Measurements from ENCODE around the gene PAIP2B. TPM values are rescaled to one million over a fixed set of nuclear protein-coding genes. Genes with fewer than 3 reads are reported as not detected.
A peak's percentile ranks its signal among the peaks of the same experiment; 100 is the strongest.

The PAIP2B gene
- total and polyA plus RNA-seq, 10 of the 15 experiments (the other 5 are each of a cell fraction or from before 2014, with no cell fraction given): 0.06 to 0.79 (median 0.32) TPM

- 6% methylated on average over 16 of the region's 16 CpGs for WGBS (ENCODE audit: insufficient coverage, insufficient replicate concordance, low lambda C conversion rate, missing lambda C conversion rate)
- Histone ChIP-seq H3K79me2 (ENCODE audit: control insufficient read depth, insufficient read depth, low read length) (no peaks in the 10 kb centered on the region), H3K4me3 (no peak overlapping the region), H3K4me1 (ENCODE audit: control insufficient read depth, insufficient read depth, low read length) (no peaks in the 10 kb centered on the region), H3K27ac (ENCODE audit: control insufficient read depth, insufficient read depth) (no peak overlapping the region), H3K4me2 (ENCODE audit: control insufficient read depth, insufficient read depth) (no peak overlapping the region), H3K9me3 (replicated peaks; ENCODE audit: control insufficient read depth, insufficient read depth, low read length) (no peaks in the 10 kb centered on the region), H3K9ac (ENCODE audit: control insufficient read depth, insufficient read depth, low read length) (no peak overlapping the region), H3K36me3 (ENCODE audit: control insufficient read depth in 2 of 2, insufficient read depth in 2 of 2, low read length in 1 of 2) (no peaks in the 10 kb centered on the region), H4K20me1 (ENCODE audit: control insufficient read depth, insufficient read depth) (no peaks in the 10 kb centered on the region), H2AFZ (ENCODE audit: control insufficient read depth, low read depth, low read length) (no peak overlapping the region), H3K27me3 (replicated peaks in 1 of 2; ENCODE audit: control insufficient read depth in 2 of 2, insufficient read depth in 2 of 2, low read length in 1 of 2) (no peaks in the 10 kb centered on the region)
- ATAC-seq: peak; percentile 88
- CTCF ChIA-PET: interaction anchor here (0.9 to 3.9 kb wide), 11 partner anchors 9 to 353 kb away, joined by 3 to 53 read pairs (median 7); no protein-coding TSS in a partner anchor
- no TSS peak for BruUV-seq (replicated peaks)
- FAIRE-seq: no peak
- intact Hi-C loops (cut with micrococcal nuclease; ENCODE audit: unreplicated experiment): loop anchor here (1.0 to 10.0 kb wide), 2 partner anchors 228 to 353 kb away; no protein-coding TSS in a partner anchor
- no peak for DNase-seq (ENCODE audit: low read depth, low spot score)
- POLR2A ChIA-PET: no interaction called here
- SMC1A ChIA-PET (ENCODE audit: uncharacterized antibody, unreplicated experiment): interaction anchor here (1.1 to 1.5 kb wide), 4 partner anchors 14 to 109 kb away, joined by 3 to 5 read pairs (median 3); no protein-coding TSS in a partner anchor
- in situ Hi-C loops (cut with MboI): loop anchor here (25.0 kb wide), 1 partner anchor 355 kb away; no protein-coding TSS in a partner anchor
- RAD21 ChIA-PET (ENCODE audit: unreplicated experiment): interaction anchor here (1.0 to 4.1 kb wide), 4 partner anchors 57 to 173 kb away, joined by 4 to 31 read pairs (median 16); no protein-coding TSS in a partner anchor
- TF ChIP-seq FOXM1 (IDR thresholded peaks at IDR 0.05; ENCODE audit: low read depth, low read length) (no peak), ZNF384 (IDR thresholded peaks at IDR 0.05; ENCODE audit: borderline replicate concordance, low read depth, low read length) (no peak), HCFC1 (IDR thresholded peaks at IDR 0.05; ENCODE audit: low read length) (no peak), TCF3 (IDR thresholded peaks at IDR 0.05; ENCODE audit: borderline replicate concordance, insufficient read depth, low read depth, low read length) (no peak), KAT2A (conservative IDR thresholded peaks at IDR 0.05; ENCODE audit: control insufficient read depth, low read depth, low read length) (no peak), PBX3 (IDR thresholded peaks at IDR 0.05; ENCODE audit: insufficient replicate concordance, low read depth, low read length) (no peak), YY1 (IDR thresholded peaks at IDR 0.05; ENCODE audit: low read depth, low read length) (no peak), ZNF622 (IDR thresholded peaks at IDR 0.05) (no peak), RAD21 (IDR thresholded peaks at IDR 0.05; ENCODE audit: insufficient read depth, low read depth, low read length) (peak; percentile 67), BMI1 (IDR thresholded peaks at IDR 0.05; ENCODE audit: borderline replicate concordance) (no peak), EZH2 (IDR thresholded peaks at IDR 0.05; ENCODE audit: borderline replicate concordance, control insufficient read depth, low read depth, low read length) (no peak), USF2 (IDR thresholded peaks at IDR 0.05; ENCODE audit: borderline replicate concordance, low read depth, low read length) (no peak), USF1 (IDR thresholded peaks at IDR 0.05; ENCODE audit: borderline replicate concordance, extremely low read length, insufficient read depth, low read depth, low read length) (no peak), SIN3A (IDR thresholded peaks at IDR 0.05; ENCODE audit: low read depth, low read length) (no peak), CTCF (IDR thresholded peaks at IDR 0.05 in 2 of 3, conservative IDR thresholded peaks at IDR 0.05 in 1 of 3; ENCODE audit: control insufficient read depth in 2 of 3, extremely low read depth in 1 of 3, insufficient read depth in 1 of 3, low read depth in 3 of 3, low read length in 3 of 3) (peak; percentile 58 to 76 (median 68)), IRF4 (IDR thresholded peaks at IDR 0.05; ENCODE audit: low read depth, low read length) (no peak), TARDBP (IDR thresholded peaks at IDR 0.05; ENCODE audit: borderline replicate concordance) (no peak)
Measured at GRCh38 chr2:71157124-71157793, 69.6 kb downstream of the PAIP2B start.
